Right lobe of liver (tissue), 4 donors: ENCODE measurements around the gene IL23A.

Experiments
- CTCF ChIP-seq, 4 donors: fragments of 200-600 bp in 3 of 4; fragments of 450-650 bp in 1 of 4; IDR thresholded peaks; one replicate each; pipeline versions ENCODE4 v1.5.1 to v1.8.0; 2016 to 2022; ENCODE audit warnings: antibody characterized with exemption in 4 of 4, mild to moderate bottlenecking in 2 of 4
- POLR2A ChIP-seq: fragments of 450-650 bp; IDR thresholded peaks from one replicate; pipeline ENCODE4 v1.6.1; 2017; ENCODE audit warnings: antibody characterized with exemption, mild to moderate bottlenecking
- donor health status: DM: no; HTN: no; CAD: no.
- donor health status: DM: no; HTN: no; CAD: no.
- donor health status: DM: no; HTN: yes; CAD: no.

- TF ChIP-seq CTCF (IDR thresholded peaks at IDR 0.05) (no peak), POLR2A (no peak)
These were observed 12.6 kb upstream of the IL23A start for GRCh38 chr12:56326126-56326525.
